Lung (tissue), 12 donors: Measurements from ENCODE around the gene LHFPL3. TPM values are rescaled to one million over a fixed set of nuclear protein-coding genes. Genes with fewer than 3 reads are reported as not detected.

ENCODE experiments used
- ATAC-seq: fragments of 200-7000 bp; cut with Tn5 transposase; one replicate; pipeline ENCODE4 v1.9.1; 2020; ENCODE audit warnings: moderate number of reproducible peaks; ENCODE audit not compliant: insufficient read depth, low FRiP score
- DNase-seq, 3 donors: peaks; one replicate each; pipeline ENCODE4 v3.0.0-alpha.2; 2013 to 2017
- H3K27ac ChIP-seq, 2 donors: one replicate each; pipeline ENCODE4 v1.5.1; 2013; ENCODE audit warnings: mild to moderate bottlenecking in 2 of 2, moderate library complexity in 2 of 2, control low read depth in 1 of 2, inconsistent platforms in 1 of 2, low read depth in 1 of 2, low read length in 1 of 2
- H3K27me3 ChIP-seq, 3 donors: one replicate each; pipeline ENCODE4 v1.5.1; 2013; ENCODE audit warnings: low read length in 2 of 3; ENCODE audit not compliant: control insufficient read depth in 3 of 3, insufficient read depth in 3 of 3
- H3K36me3 ChIP-seq, 4 donors: one replicate each; pipeline ENCODE4 v1.5.1; 2013; ENCODE audit warnings: low read length in 4 of 4, mild to moderate bottlenecking in 1 of 4, moderate library complexity in 1 of 4; ENCODE audit not compliant: control insufficient read depth in 4 of 4, insufficient read depth in 4 of 4
- H3K4me1 ChIP-seq, 5 donors: one replicate each; pipeline ENCODE4 v1.5.1; 2013; ENCODE audit warnings: low read length in 5 of 5, mild to moderate bottlenecking in 2 of 5, moderate library complexity in 1 of 5; ENCODE audit not compliant: control insufficient read depth in 5 of 5, insufficient read depth in 5 of 5
- H3K4me3 ChIP-seq: one replicate; pipeline ENCODE4 v1.5.1; 2013; ENCODE audit warnings: mild to moderate bottlenecking, control low read depth, moderate library complexity
- H3K9ac ChIP-seq, 2 donors: one replicate each; pipeline ENCODE4 v1.5.1; 2013; ENCODE audit warnings: low read length in 2 of 2, control low read depth in 1 of 2; ENCODE audit not compliant: insufficient read depth in 1 of 2
- H3K9me3 ChIP-seq, 4 donors: one replicate each; pipeline ENCODE4 v1.5.1; 2013; ENCODE audit warnings: low read length in 3 of 4, mild to moderate bottlenecking in 1 of 4, moderate library complexity in 1 of 4; ENCODE audit not compliant: control insufficient read depth in 4 of 4, insufficient read depth in 3 of 4
- CTCF ChIP-seq: IDR thresholded peaks from 2 replicates; pipeline ENCODE4 v1.5.1; 2012; ENCODE audit warnings: mild to moderate bottlenecking; ENCODE audit errors: control extremely low read depth, extremely low read depth
- WGBS, 2 donors: extraction: QIAGEN DNeasy Blood & Tissue Kit; methylation state at CpG; one replicate each; pipeline ENCODE4 v1.1.7; 2013; 5-methylcytosine and 5-hydroxymethylcytosine counted together
- polyA plus RNA-seq, 2 donors: library from polyadenylated mRNA; stranded (reverse); fragments of 200-250 nt; gene quantifications; one replicate each; pipeline ENCODE4 v1.2.1, GENCODE V29; 2013
- total RNA-seq, 2 donors: library from RNA; depleted of rRNA in 1 of 2; stranded (reverse); fragments of >200 nt in 1 of 2; gene quantifications; one replicate each; pipeline ENCODE4 v1.2.1, GENCODE V29; 2014 to 2021
- donor health status: control.
- donor health status: control.
- donor health status: Bipolar disorder and iron deficiency.
- donor health status: healthy.
- donor health status: DM: yes; HTN: yes; CAD: no.

Gene LHFPL3
- total and polyA plus RNA-seq, 4 donors, result not detected

- Histone ChIP-seq H3K4me1 (no peaks in the 10 kb centered on the region), H3K36me3 (no peaks in the 10 kb centered on the region), H3K4me3 (no peak overlapping the region), H3K27ac (no peak overlapping the region), H3K9me3 (peaks cover 0 to 5% (median 1%) of the 10 kb centered on the region in 4 donors), H3K9ac (no peak overlapping the region), H3K27me3 (peaks cover 0 to 3% (median 0%) of the 10 kb centered on the region in 3 donors)
- ATAC-seq (no peak), DNase-seq (no peak)
- 78 to 86% methylated on average over 1 of the region's 1 CpG for WGBS, 2 donors
- TF ChIP-seq CTCF, result no peak
Observed at GRCh38 chr7:104469166-104469820, 140.9 kb downstream of the LHFPL3 start.

GRCh38 chr7:104480529-104480928 lies 152.1 kb downstream of the LHFPL3 start:
- Histone ChIP-seq H3K9ac (no peak overlapping the region), H3K4me1 (no peaks in the 10 kb centered on the region), H3K36me3 (no peaks in the 10 kb centered on the region), H3K4me3 (no peak overlapping the region), H3K27me3 (no peaks in the 10 kb centered on the region), H3K27ac (no peak overlapping the region), H3K9me3 (no peaks in the 10 kb centered on the region)
- no peak for TF ChIP-seq CTCF
- ATAC-seq (no peak), DNase-seq (no peak)
- WGBS, 2 donors, result 51 to 69% methylated on average over 3 of the region's 3 CpGs

DNA sequence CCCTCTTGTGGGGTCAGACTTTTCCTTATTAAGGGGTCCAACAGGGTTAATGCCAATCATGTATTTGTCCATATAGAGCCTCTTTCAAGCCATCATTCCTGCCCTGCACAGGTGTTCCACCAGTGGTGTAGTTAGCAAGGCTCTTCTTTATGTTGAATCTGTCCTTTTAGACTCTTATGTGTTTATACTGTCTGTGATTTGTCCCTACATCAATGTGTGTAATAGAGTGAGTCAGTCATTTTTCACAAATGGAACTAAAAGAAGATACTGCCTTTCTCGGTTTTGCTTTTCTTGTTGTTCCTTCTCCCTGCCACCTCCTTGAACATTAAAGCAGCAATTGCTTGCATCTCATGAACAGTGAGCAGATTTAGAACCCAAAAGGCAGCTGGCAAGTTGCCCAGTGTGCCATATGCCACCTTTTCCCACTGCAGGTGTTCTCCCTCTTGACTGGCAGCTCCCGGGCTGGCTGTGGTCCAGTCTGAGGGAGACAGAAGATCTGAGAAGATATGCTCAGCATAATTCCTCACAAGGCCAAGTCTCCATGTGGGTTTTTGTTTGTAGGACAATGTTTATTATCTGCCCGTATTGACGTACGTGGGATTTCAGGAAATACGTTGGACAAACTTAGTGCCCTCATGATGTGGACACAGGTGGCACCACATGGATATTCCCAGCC lies 154.1 kb downstream of the LHFPL3 start:
- Histone ChIP-seq H3K9me3 (no peaks in the 10 kb centered on the region), H3K4me1 (no peaks in the 10 kb centered on the region), H3K27me3 (no peaks in the 10 kb centered on the region), H3K27ac (no peak overlapping the region), H3K4me3 (no peak overlapping the region), H3K36me3 (no peaks in the 10 kb centered on the region), H3K9ac (no peak overlapping the region)
- ATAC-seq (no peak), DNase-seq (peak in 1 of 3 donors; percentile 0)
- 81 to 92% methylated on average over 6 of the region's 6 CpGs for WGBS, 2 donors
- no peak for TF ChIP-seq CTCF
